Neural progenitor cell (in vitro differentiated cells): ENCODE measurements around the gene IQCE.

Experiments
- EZH2 ChIP-seq: fragments of 200-600 bp; sonication (generic); IDR thresholded peaks from 2 replicates; pipeline ENCODE4 v1.6.1; 2017; ENCODE audit warnings: antibody characterized with exemption, mild to moderate bottlenecking, moderate library complexity
- EZH2phosphoT487 ChIP-seq: fragments of 200-600 bp; sonication (generic); IDR thresholded peaks from 2 replicates; pipeline ENCODE4 v1.6.1; 2017; ENCODE audit warnings: antibody characterized with exemption
- TF ChIP-seq, protein P1 (sequence below): fragments of 200-600 bp; sonication (generic); IDR thresholded peaks from 2 replicates; pipeline ENCODE4 v1.5.1; 2017; ENCODE audit warnings: antibody characterized with exemption, mild to moderate bottlenecking

DNA sequence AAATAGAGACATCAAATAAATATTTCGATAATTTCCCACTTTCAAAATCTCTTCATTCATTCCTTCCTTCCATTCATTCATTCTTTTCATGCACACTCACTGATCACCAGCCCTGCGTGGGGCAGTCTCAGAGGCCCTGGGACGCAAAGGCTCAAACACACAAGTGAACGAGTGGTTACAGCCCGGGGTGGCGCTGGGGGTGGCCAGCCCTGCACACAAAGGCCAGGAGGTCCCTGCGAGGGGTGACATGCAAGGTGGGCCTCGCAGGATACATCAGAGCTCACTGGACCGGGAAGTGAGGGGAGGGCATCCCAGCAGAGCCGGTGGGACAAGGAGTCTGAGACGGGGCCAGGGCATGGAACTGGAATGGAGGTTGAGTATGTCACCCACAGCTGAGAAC, 43.1 kb downstream of the IQCE start:
- TF ChIP-seq, protein P1, sequence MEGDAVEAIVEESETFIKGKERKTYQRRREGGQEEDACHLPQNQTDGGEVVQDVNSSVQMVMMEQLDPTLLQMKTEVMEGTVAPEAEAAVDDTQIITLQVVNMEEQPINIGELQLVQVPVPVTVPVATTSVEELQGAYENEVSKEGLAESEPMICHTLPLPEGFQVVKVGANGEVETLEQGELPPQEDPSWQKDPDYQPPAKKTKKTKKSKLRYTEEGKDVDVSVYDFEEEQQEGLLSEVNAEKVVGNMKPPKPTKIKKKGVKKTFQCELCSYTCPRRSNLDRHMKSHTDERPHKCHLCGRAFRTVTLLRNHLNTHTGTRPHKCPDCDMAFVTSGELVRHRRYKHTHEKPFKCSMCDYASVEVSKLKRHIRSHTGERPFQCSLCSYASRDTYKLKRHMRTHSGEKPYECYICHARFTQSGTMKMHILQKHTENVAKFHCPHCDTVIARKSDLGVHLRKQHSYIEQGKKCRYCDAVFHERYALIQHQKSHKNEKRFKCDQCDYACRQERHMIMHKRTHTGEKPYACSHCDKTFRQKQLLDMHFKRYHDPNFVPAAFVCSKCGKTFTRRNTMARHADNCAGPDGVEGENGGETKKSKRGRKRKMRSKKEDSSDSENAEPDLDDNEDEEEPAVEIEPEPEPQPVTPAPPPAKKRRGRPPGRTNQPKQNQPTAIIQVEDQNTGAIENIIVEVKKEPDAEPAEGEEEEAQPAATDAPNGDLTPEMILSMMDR: no peak
- TF ChIP-seq EZH2: no peak
- no peak for TF ChIP-seq EZH2phosphoT487
